Endodermal cell (in vitro differentiated cells): ENCODE data around the gene SLMAP. TPM values are rescaled to one million over a fixed set of nuclear protein-coding genes. Genes with fewer than 3 reads are reported as not detected.

Experiments used
- DNase-seq: peaks from one replicate; pipeline ENCODE4 v3.0.0-alpha.2; 2017
- H3K27ac ChIP-seq: 2 replicates; pipeline ENCODE4 v1.5.1; 2013; ENCODE audit warnings: mild to moderate bottlenecking, low read depth, low read length, moderate library complexity
- H3K27me3 ChIP-seq: 2 replicates; pipeline ENCODE4 v1.6.1; 2013; ENCODE audit warnings: mild to moderate bottlenecking, low read length, moderate library complexity; ENCODE audit not compliant: insufficient read depth, control insufficient read depth, poor library complexity, severe bottlenecking
- H3K36me3 ChIP-seq: 2 replicates; pipeline ENCODE4 v1.7.0; 2013; ENCODE audit warnings: mild to moderate bottlenecking, low read length, moderate library complexity; ENCODE audit not compliant: control insufficient read depth, insufficient read depth
- H3K4me1 ChIP-seq: one replicate; pipeline ENCODE4 v1.7.0; 2013; ENCODE audit warnings: low read length; ENCODE audit not compliant: control insufficient read depth, insufficient read depth
- H3K4me3 ChIP-seq: 2 replicates; pipeline ENCODE4 v1.5.1; 2013; ENCODE audit warnings: mild to moderate bottlenecking, low read length, moderate library complexity
- H3K9ac ChIP-seq: 2 replicates; pipeline ENCODE4 v1.6.1; 2013; ENCODE audit warnings: mild to moderate bottlenecking, low read length, moderate library complexity; ENCODE audit not compliant: poor library complexity, severe bottlenecking; ENCODE audit errors: extremely low read depth
- H3K9me3 ChIP-seq: 2 replicates; pipeline ENCODE4 v1.6.1; 2013; ENCODE audit warnings: mild to moderate bottlenecking, low read length, moderate library complexity; ENCODE audit not compliant: control insufficient read depth
- H3K27ac Mint-ChIP-seq: 2 replicates; pipeline ENCODE4 v1.8.0; 2020; ENCODE audit warnings: mixed read lengths
- H3K27me3 Mint-ChIP-seq: 2 replicates; pipeline ENCODE4 v1.8.0; 2021; ENCODE audit warnings: mild to moderate bottlenecking, mixed read lengths; ENCODE audit not compliant: insufficient read depth
- H3K36me3 Mint-ChIP-seq: 2 replicates; pipeline ENCODE4 v1.8.0; 2020; ENCODE audit warnings: low read depth, mixed read lengths
- H3K4me1 Mint-ChIP-seq: 2 replicates; pipeline ENCODE4 v1.8.0; 2020; ENCODE audit warnings: mixed read lengths
- H3K4me3 Mint-ChIP-seq: 2 replicates; pipeline ENCODE4 v1.8.0; 2020; ENCODE audit warnings: mild to moderate bottlenecking, moderate library complexity, mixed read lengths
- H3K9me3 Mint-ChIP-seq: 2 replicates; pipeline ENCODE4 v1.8.0; 2020; ENCODE audit warnings: mild to moderate bottlenecking, mixed read lengths
- CTCF ChIP-seq: fragments of 200-600 bp; sonication (generic); conservative IDR thresholded peaks from 2 replicates; pipeline ENCODE4 v1.5.0; 2021; ENCODE audit warnings: antibody characterized with exemption, mild to moderate bottlenecking
- WGBS, 2 experiments: methylation state at CpG; one replicate each; pipeline versions ENCODE4 v1.1.5 to v1.1.7; 2013; ENCODE audit warnings: missing lambda C conversion rate in 2 of 2, mixed read lengths in 1 of 2; ENCODE audit not compliant: insufficient coverage in 1 of 2, insufficient read length in 1 of 2; 5-methylcytosine and 5-hydroxymethylcytosine counted together
- total RNA-seq, 2 donors: library from RNA; stranded (reverse); fragmentation: NEBNext Ultra II Directional in 1 of 2; extraction: Animal tissue kit (Norgen Biotek cat#: 25700) in 1 of 2; gene quantifications; 2 replicates in 1 of 2; 3 replicates in 1 of 2; pipeline ENCODE4 v1.2.1, GENCODE V29; 2021

SLMAP gene
- total RNA-seq, 2 donors from 2014 or later: 64.8 to 65.7 TPM

- H3K4me3 Mint-ChIP-seq: no peak overlapping the region
- no peaks in the 10 kb centered on the region for H3K36me3 Mint-ChIP-seq
- DNase-seq: no peak
- H3K27ac Mint-ChIP-seq: no peak overlapping the region
- 90% methylated on average over 2 of the region's 2 CpGs for WGBS, 2 experiments
- H3K27me3 Mint-ChIP-seq: no peaks in the 10 kb centered on the region
- Histone ChIP-seq H3K27me3 (no peaks in the 10 kb centered on the region), H3K27ac (no peak overlapping the region), H3K9ac (no peak overlapping the region), H3K4me1 (peaks cover 3% of the 10 kb centered on the region), H3K4me3 (no peak overlapping the region), H3K36me3 (no peaks in the 10 kb centered on the region), H3K9me3 (no peaks in the 10 kb centered on the region)
- TF ChIP-seq CTCF: no peak
- no peaks in the 10 kb centered on the region for H3K9me3 Mint-ChIP-seq
- peaks cover 7% of the 10 kb centered on the region for H3K4me1 Mint-ChIP-seq
Observed at GRCh38 chr3:57956833-57957174, 200.7 kb downstream of the SLMAP start.

- H3K9me3 Mint-ChIP-seq: no peaks in the 10 kb centered on the region
- H3K27ac Mint-ChIP-seq: no peak overlapping the region
Observed at GRCh38 chr3:57957824-57958223, 201.7 kb downstream of the SLMAP start.

GRCh38 chr3:57958642-57959422 lies 202.7 kb downstream of the SLMAP start:
- WGBS, 2 experiments: 87 to 92% methylated on average over 4 to 13 of the region's 13 CpGs
- H3K27ac Mint-ChIP-seq: no peak overlapping the region
- Histone ChIP-seq H3K9me3 (no peaks in the 10 kb centered on the region), H3K4me3 (no peak overlapping the region), H3K9ac (no peak overlapping the region), H3K27me3 (no peaks in the 10 kb centered on the region), H3K27ac (no peak overlapping the region), H3K36me3 (no peaks in the 10 kb centered on the region), H3K4me1 (no peaks in the 10 kb centered on the region)
- no peak for DNase-seq
- H3K4me3 Mint-ChIP-seq: no peak overlapping the region
- no peaks in the 10 kb centered on the region for H3K27me3 Mint-ChIP-seq
- H3K36me3 Mint-ChIP-seq: no peaks in the 10 kb centered on the region
- no peaks in the 10 kb centered on the region for H3K4me1 Mint-ChIP-seq
- no peaks in the 10 kb centered on the region for H3K9me3 Mint-ChIP-seq
- peak; percentile 34 for TF ChIP-seq CTCF

More at GRCh38 chr3:57957824-57958223, 201.7 kb downstream of the SLMAP start:
- H3K4me1 Mint-ChIP-seq: no peaks in the 10 kb centered on the region
- Histone ChIP-seq H3K9me3 (no peaks in the 10 kb centered on the region), H3K36me3 (no peaks in the 10 kb centered on the region), H3K27ac (no peak overlapping the region), H3K4me1 (peaks cover 2% of the 10 kb centered on the region), H3K9ac (no peak overlapping the region), H3K27me3 (no peaks in the 10 kb centered on the region), H3K4me3 (no peak overlapping the region)
- no peak for DNase-seq
- no peak overlapping the region for H3K4me3 Mint-ChIP-seq
- TF ChIP-seq CTCF: no peak
- WGBS, 2 experiments: 100% methylated on average over 1 of the region's 1 CpG; no CpG with 5 or more reads in 1 of the 2 experiments
- H3K36me3 Mint-ChIP-seq: no peaks in the 10 kb centered on the region
- H3K27me3 Mint-ChIP-seq: no peaks in the 10 kb centered on the region
